GM12878 (cell line): ENCODE measurements around the gene NHS. TPM values are rescaled to one million over a fixed set of nuclear protein-coding genes. Genes with fewer than 3 reads are reported as not detected.

Source experiments
- ATAC-seq: fragments of 200-7000 bp; cut with Tn5 transposase; 3 replicates; pipeline ENCODE4 v1.9.1; 2020; ENCODE audit warnings: mild to moderate bottlenecking, moderate library complexity
- BruUV-seq: library from RNA; stranded (reverse); fragments of 400-500 nt; replicated peaks from 2 replicates; lab custom pipeline; 2021; lab: Mats Ljungman, UMichigan
- CTCF ChIA-PET: fragments of 300-600 bp; sonication (Branson Sonifier 250); formaldehyde crosslinking; extraction: SDS; loops from one replicate; lab custom pipeline; 2021; ENCODE audit warnings: inconsistent platforms; lab: Yijun Ruan, JAX
- POLR2A ChIA-PET: fragments of 350-600 bp; formaldehyde crosslinking; extraction: SDS; loops from one replicate; lab custom pipeline; 2021; ENCODE audit warnings: inconsistent platforms; lab: Charles Lee
- RAD21 ChIA-PET: fragments of 300-600 bp; sonication (Branson Sonifier 250); formaldehyde crosslinking; loops from one replicate; lab custom pipeline; 2023; ENCODE audit warnings: antibody characterized with exemption; ENCODE audit not compliant: unreplicated experiment; lab: Charles Lee
- SMC1A ChIA-PET: fragments of 300-600 bp; sonication (Branson Sonifier 250); formaldehyde crosslinking; loops from one replicate; lab custom pipeline; 2023; ENCODE audit not compliant: unreplicated experiment, uncharacterized antibody; lab: Charles Lee
- DNase-seq: peaks from one replicate; pipeline ENCODE4 v3.0.0-alpha.2; 2011; ENCODE audit warnings: low read depth, low spot score
- FAIRE-seq: peaks from 3 replicates; lab custom pipeline; 2011; peaks lifted over from hg19 to GRCh38; lab: Jason Lieb, UNC
- H2AFZ ChIP-seq: 2 replicates; pipeline ENCODE4 v1.6.0; 2011; ENCODE audit warnings: low read depth, low read length, control low read depth; ENCODE audit not compliant: control insufficient read depth
- H3K27ac ChIP-seq: 2 replicates; pipeline ENCODE4 v1.5.1; 2011; ENCODE audit warnings: control low read depth; ENCODE audit not compliant: control insufficient read depth, insufficient read depth
- H3K27me3 ChIP-seq, 2 experiments: replicated peaks in 1 of 2; 2 replicates each; pipeline versions ENCODE4 v1.6.0 to v1.6.1; 2011; ENCODE audit warnings: low read length in 1 of 2; ENCODE audit not compliant: control insufficient read depth in 2 of 2, insufficient read depth in 2 of 2
- H3K36me3 ChIP-seq, 2 experiments: 2 replicates each; pipeline ENCODE4 v1.5.1; 2011; ENCODE audit warnings: low read length in 1 of 2; ENCODE audit not compliant: control insufficient read depth in 2 of 2, insufficient read depth in 2 of 2
- H3K4me1 ChIP-seq: 2 replicates; pipeline ENCODE4 v1.6.1; 2011; ENCODE audit warnings: mild to moderate bottlenecking, low read length, moderate library complexity, mixed read lengths; ENCODE audit not compliant: control insufficient read depth, insufficient read depth
- H3K4me2 ChIP-seq: 2 replicates; pipeline ENCODE4 v1.6.0; 2011; ENCODE audit warnings: control low read depth; ENCODE audit not compliant: control insufficient read depth, insufficient read depth
- H3K4me3 ChIP-seq: fragments of 200-600 bp; sonication (generic); 2 replicates; pipeline ENCODE4 v1.5.1; 2016
- H3K79me2 ChIP-seq: 2 replicates; pipeline ENCODE4 v1.6.0; 2011; ENCODE audit warnings: low read length; ENCODE audit not compliant: control insufficient read depth, insufficient read depth
- H3K9ac ChIP-seq: 2 replicates; pipeline ENCODE4 v1.8.0; 2011; ENCODE audit warnings: low read length, control low read depth, mixed read lengths; ENCODE audit not compliant: control insufficient read depth, insufficient read depth
- H3K9me3 ChIP-seq: replicated peaks from 3 replicates; pipeline ENCODE4 v1.5.1; 2011; ENCODE audit warnings: mild to moderate bottlenecking, low read length; ENCODE audit not compliant: control insufficient read depth, insufficient read depth
- H4K20me1 ChIP-seq: 2 replicates; pipeline ENCODE4 v1.6.0; 2011; ENCODE audit not compliant: control insufficient read depth, insufficient read depth
- EZH2 ChIP-seq: IDR thresholded peaks from 2 replicates; pipeline ENCODE4 v1.6.1; 2012; ENCODE audit warnings: low read depth, mild to moderate bottlenecking, control low read depth, inconsistent platforms, low read length, borderline replicate concordance; ENCODE audit not compliant: control insufficient read depth
- FOS ChIP-seq: IDR thresholded peaks from 3 replicates; pipeline ENCODE4 v1.6.1; 2011; ENCODE audit warnings: borderline replicate concordance; ENCODE audit not compliant: insufficient read length; ENCODE audit errors: extremely low read depth
- FOXM1 ChIP-seq: IDR thresholded peaks from 2 replicates; pipeline ENCODE4 v1.6.1; 2012; ENCODE audit warnings: low read depth, mild to moderate bottlenecking, inconsistent platforms, low read length, moderate library complexity
- HDGF ChIP-seq: fragments of 450-650 bp; IDR thresholded peaks from 2 replicates; pipeline ENCODE4 v1.6.1; 2016; ENCODE audit warnings: antibody characterized with exemption
- IKZF1 ChIP-seq: fragments of 450-650 bp; conservative IDR thresholded peaks from 2 replicates; pipeline ENCODE4 v1.6.1; 2017; ENCODE audit warnings: antibody characterized with exemption, mild to moderate bottlenecking
- MTA3 ChIP-seq: IDR thresholded peaks from 2 replicates; pipeline ENCODE4 v1.6.1; 2012; ENCODE audit warnings: low read length, inconsistent platforms, borderline replicate concordance
- MXI1 ChIP-seq: fragments of 150-350 bp; IDR thresholded peaks from 2 replicates; pipeline ENCODE4 v1.6.1; 2011; ENCODE audit warnings: low read depth, mild to moderate bottlenecking, inconsistent platforms, low read length, improper control_type of control experiment
- MYC ChIP-seq: IDR thresholded peaks from 2 replicates; pipeline ENCODE4 v1.6.1; 2011; ENCODE audit warnings: mild to moderate bottlenecking, low read length, moderate library complexity, inconsistent platforms; ENCODE audit not compliant: insufficient read depth, insufficient replicate concordance, insufficient read length, severe bottlenecking
- RBBP5 ChIP-seq: fragments of 200-600 bp; sonication (generic); conservative IDR thresholded peaks from 2 replicates; pipeline ENCODE4 v1.6.1; 2016
- TCF7 ChIP-seq: IDR thresholded peaks from 2 replicates; pipeline ENCODE4 v1.6.1; 2014; ENCODE audit warnings: antibody characterized with exemption, borderline replicate concordance
- YBX1 ChIP-seq: fragments of 450-650 bp; IDR thresholded peaks from 2 replicates; pipeline ENCODE4 v1.6.1; 2016; ENCODE audit warnings: antibody characterized with exemption
- ZNF384 ChIP-seq: IDR thresholded peaks from 2 replicates; pipeline ENCODE4 v1.6.1; 2012; ENCODE audit warnings: low read depth, mild to moderate bottlenecking, low read length, improper control_type of control experiment, borderline replicate concordance
- ZNF622 ChIP-seq: fragments of 450-650 bp; IDR thresholded peaks from 2 replicates; pipeline ENCODE4 v1.6.1; 2017; ENCODE audit warnings: mild to moderate bottlenecking, inconsistent platforms
- ZSCAN29 ChIP-seq: fragments of 450-650 bp; IDR thresholded peaks from 2 replicates; pipeline ENCODE4 v1.6.1; 2017; ENCODE audit warnings: mild to moderate bottlenecking, moderate library complexity
- WGBS: methylation state at CpG from one replicate; pipeline ENCODE4 v1.1.6; 2016; ENCODE audit warnings: low lambda C conversion rate; ENCODE audit not compliant: insufficient replicate concordance, insufficient coverage; ENCODE audit errors: missing lambda C conversion rate; 5-methylcytosine and 5-hydroxymethylcytosine counted together
- in situ Hi-C: fragments of 300-500 bp; cut with MboI; formaldehyde crosslinking; loops from 9 replicates; pipeline ENCODE4 v1.14.3; 2018; ENCODE audit warnings: mixed read lengths
- intact Hi-C: fragments of 100-400 bp; cut with micrococcal nuclease; formaldehyde crosslinking; loops from one replicate; pipeline ENCODE4 v1.14.2; 2022; ENCODE audit not compliant: unreplicated experiment
- polyA plus RNA-seq, 11 experiments: library from polyadenylated mRNA; depleted of rRNA in 4 of 11; unstranded in 6 of 11; stranded (reverse) in 5 of 11; fragments of >200 nt; fragmentation: Nextera tagmentation in 4 of 11; fragmentation: Illumina TruSeq in 1 of 11; extraction: Ambion mirVana in 4 of 11; extraction: Trizol in 1 of 11; gene quantifications; 1 replicate in 1 of 11; 2 replicates in 10 of 11; pipeline versions ENCODE4 v1.2.1 to v1.2.3, GENCODE V29; 2011 to 2016; ENCODE audit warnings: inconsistent platforms in 2 of 11, missing spikeins in 2 of 11, low read depth in 1 of 11
- total RNA-seq, 4 experiments: library from RNA; depleted of rRNA in 3 of 4; stranded (reverse); fragments of >200 nt in 3 of 4; fragmentation: Illumina TruSeq in 1 of 4; extraction: Trizol in 1 of 4; gene quantifications; 2 replicates each; pipeline versions ENCODE4 v1.2.1 to v1.2.3, GENCODE V29; 2013 to 2021
- TF ChIP-seq, protein P1 (sequence below): IDR thresholded peaks from 2 replicates; pipeline ENCODE4 v1.6.1; 2011; ENCODE audit warnings: low read depth, low read length, improper control_type of control experiment, borderline replicate concordance
- TF ChIP-seq, protein P2 (sequence below): IDR thresholded peaks from 2 replicates; pipeline ENCODE4 v1.6.1; 2011; ENCODE audit warnings: low read depth, mild to moderate bottlenecking, low read length, moderate library complexity, borderline replicate concordance; ENCODE audit errors: extremely low read depth
- TF ChIP-seq, protein P3 (sequence below): fragments of 450-650 bp; IDR thresholded peaks from 2 replicates; pipeline ENCODE4 v1.6.1; 2017; ENCODE audit warnings: low read depth, mild to moderate bottlenecking, moderate library complexity
- TF ChIP-seq, protein P4 (sequence below): IDR thresholded peaks from 2 replicates; pipeline ENCODE4 v1.6.1; 2012; ENCODE audit warnings: low read depth, low read length, improper control_type of control experiment

The NHS gene
- total and polyA plus RNA-seq, 10 of the 15 experiments (the other 5 are each of a cell fraction or from before 2014, with no cell fraction given): under 0.01 to 0.07 (median 0.03) TPM; not detected in 7

DNA sequence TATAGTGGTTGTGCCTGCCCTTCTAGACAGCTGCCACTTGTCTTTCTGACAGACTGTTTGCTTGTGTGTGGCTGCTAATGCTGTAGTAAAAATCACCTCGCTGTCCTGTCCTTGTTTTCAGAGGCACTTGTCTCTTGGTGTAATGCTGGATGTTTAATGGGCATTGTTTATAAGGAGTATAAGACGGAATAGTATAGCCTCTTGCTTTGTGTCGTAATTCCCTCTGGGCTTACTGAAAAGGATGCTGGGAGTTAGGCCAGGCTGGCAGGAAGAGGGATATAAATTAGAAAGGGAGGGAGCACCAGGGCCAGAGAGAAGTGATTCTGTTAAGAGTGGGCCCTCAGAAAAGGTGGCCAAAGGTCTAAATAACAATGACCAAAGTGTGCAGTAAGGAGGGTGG is 29.0 kb downstream of the NHS start:
- no peak for TF ChIP-seq HDGF
- no peak for TF ChIP-seq YBX1
- no peak for TF ChIP-seq ZSCAN29
- TF ChIP-seq MTA3: no peak
- TF ChIP-seq FOS: no peak
- no peak for TF ChIP-seq TCF7
- no peak for TF ChIP-seq RBBP5
- TF ChIP-seq FOXM1: no peak
- TF ChIP-seq IKZF1: no peak
- TF ChIP-seq, protein P1, sequence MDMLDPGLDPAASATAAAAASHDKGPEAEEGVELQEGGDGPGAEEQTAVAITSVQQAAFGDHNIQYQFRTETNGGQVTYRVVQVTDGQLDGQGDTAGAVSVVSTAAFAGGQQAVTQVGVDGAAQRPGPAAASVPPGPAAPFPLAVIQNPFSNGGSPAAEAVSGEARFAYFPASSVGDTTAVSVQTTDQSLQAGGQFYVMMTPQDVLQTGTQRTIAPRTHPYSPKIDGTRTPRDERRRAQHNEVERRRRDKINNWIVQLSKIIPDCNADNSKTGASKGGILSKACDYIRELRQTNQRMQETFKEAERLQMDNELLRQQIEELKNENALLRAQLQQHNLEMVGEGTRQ: no peak
- no peak for TF ChIP-seq EZH2
- TF ChIP-seq, protein P2, sequence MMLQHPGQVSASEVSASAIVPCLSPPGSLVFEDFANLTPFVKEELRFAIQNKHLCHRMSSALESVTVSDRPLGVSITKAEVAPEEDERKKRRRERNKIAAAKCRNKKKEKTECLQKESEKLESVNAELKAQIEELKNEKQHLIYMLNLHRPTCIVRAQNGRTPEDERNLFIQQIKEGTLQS: no peak
- TF ChIP-seq MYC: no peak
- no peak for TF ChIP-seq MXI1
- TF ChIP-seq, protein P3, sequence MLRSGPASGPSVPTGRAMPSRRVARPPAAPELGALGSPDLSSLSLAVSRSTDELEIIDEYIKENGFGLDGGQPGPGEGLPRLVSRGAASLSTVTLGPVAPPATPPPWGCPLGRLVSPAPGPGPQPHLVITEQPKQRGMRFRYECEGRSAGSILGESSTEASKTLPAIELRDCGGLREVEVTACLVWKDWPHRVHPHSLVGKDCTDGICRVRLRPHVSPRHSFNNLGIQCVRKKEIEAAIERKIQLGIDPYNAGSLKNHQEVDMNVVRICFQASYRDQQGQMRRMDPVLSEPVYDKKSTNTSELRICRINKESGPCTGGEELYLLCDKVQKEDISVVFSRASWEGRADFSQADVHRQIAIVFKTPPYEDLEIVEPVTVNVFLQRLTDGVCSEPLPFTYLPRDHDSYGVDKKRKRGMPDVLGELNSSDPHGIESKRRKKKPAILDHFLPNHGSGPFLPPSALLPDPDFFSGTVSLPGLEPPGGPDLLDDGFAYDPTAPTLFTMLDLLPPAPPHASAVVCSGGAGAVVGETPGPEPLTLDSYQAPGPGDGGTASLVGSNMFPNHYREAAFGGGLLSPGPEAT: no peak
- no peak for TF ChIP-seq ZNF384
- no peak for TF ChIP-seq ZNF622
- TF ChIP-seq, protein P4, sequence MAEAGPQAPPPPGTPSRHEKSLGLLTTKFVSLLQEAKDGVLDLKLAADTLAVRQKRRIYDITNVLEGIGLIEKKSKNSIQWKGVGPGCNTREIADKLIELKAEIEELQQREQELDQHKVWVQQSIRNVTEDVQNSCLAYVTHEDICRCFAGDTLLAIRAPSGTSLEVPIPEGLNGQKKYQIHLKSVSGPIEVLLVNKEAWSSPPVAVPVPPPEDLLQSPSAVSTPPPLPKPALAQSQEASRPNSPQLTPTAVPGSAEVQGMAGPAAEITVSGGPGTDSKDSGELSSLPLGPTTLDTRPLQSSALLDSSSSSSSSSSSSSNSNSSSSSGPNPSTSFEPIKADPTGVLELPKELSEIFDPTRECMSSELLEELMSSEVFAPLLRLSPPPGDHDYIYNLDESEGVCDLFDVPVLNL: no peak

More for the DNA sequence above, 29.0 kb downstream of the NHS start:
- DNase-seq: no peak
- no peak overlapping the region for H3K4me2 ChIP-seq
- no peak for ATAC-seq
- H3K9me3 ChIP-seq: no peaks in the 10 kb centered on the region
- intact Hi-C loops (no loop called here), in situ Hi-C loops (no loop called here)
- H3K27me3 ChIP-seq: no peaks in the 10 kb centered on the region
- WGBS: 14% methylated on average over 3 of the region's 3 CpGs
- H3K36me3 ChIP-seq: no peaks in the 10 kb centered on the region
- no peak overlapping the region for H3K27ac ChIP-seq
- H4K20me1 ChIP-seq: no peaks in the 10 kb centered on the region
- H2AFZ ChIP-seq: no peak overlapping the region
- ChIA-PET SMC1A (no interaction called here), RAD21 (no interaction called here), POLR2A (no interaction called here), CTCF (no interaction called here)
- no peak overlapping the region for H3K9ac ChIP-seq
- no peak overlapping the region for H3K4me3 ChIP-seq
- H3K4me1 ChIP-seq: no peaks in the 10 kb centered on the region
- FAIRE-seq: no peak
- no peaks in the 10 kb centered on the region for H3K79me2 ChIP-seq
- no TSS peak for BruUV-seq
